Body of pancreas (tissue), 4 donors: ENCODE measurements around the gene GTF2E1.

Experiments
- CTCF ChIP-seq, 7 experiments: fragments of 450-650 bp in 4 of 7; fragments of 200-600 bp in 3 of 7; sonication (generic) in 3 of 7; IDR thresholded peaks; one replicate each; pipeline ENCODE4 v1.5.1; 2016 to 2019; ENCODE audit warnings: antibody characterized with exemption in 7 of 7
- POLR2A ChIP-seq, 3 donors: fragments of 450-650 bp; IDR thresholded peaks; one replicate each; pipeline ENCODE4 v1.6.1; 2016; ENCODE audit warnings: antibody characterized with exemption in 3 of 3, mild to moderate bottlenecking in 2 of 3

- TF ChIP-seq CTCF (IDR thresholded peaks at IDR 0.05) (no peak), POLR2A (IDR thresholded peaks at IDR 0.05) (no peak)
Measured at GRCh38 chr3:120795959-120796358, 53.4 kb downstream of the GTF2E1 start.
